GM23338 (cell line): ENCODE data around the gene ANKLE2. TPM values are rescaled to one million over a fixed set of nuclear protein-coding genes. Genes with fewer than 3 reads are reported as not detected.

Experiments used
- ATAC-seq: fragments of 200-7000 bp; cut with Tn5 transposase; 3 replicates; pipeline ENCODE4 v1.9.1; 2020
- DNase-seq: peaks from one replicate; pipeline ENCODE4 v3.0.0-alpha.2; 2015; ENCODE audit warnings: low spot score
- H2AFZ ChIP-seq: fragments of 200-600 bp; sonication (generic); 2 replicates; pipeline ENCODE4 v1.8.0; 2016; ENCODE audit warnings: antibody characterized with exemption, mild to moderate bottlenecking, moderate library complexity
- H3F3A ChIP-seq: fragments of 200-600 bp; sonication (generic); replicated peaks from 2 replicates; pipeline ENCODE4 v1.8.0; 2017; ENCODE audit warnings: antibody characterized with exemption, mixed run types, low read depth
- H3K27ac ChIP-seq: fragments of 200-600 bp; sonication (generic); 2 replicates; pipeline ENCODE4 v1.6.1; 2016; ENCODE audit warnings: low read depth
- H3K27me3 ChIP-seq: fragments of 200-600 bp; sonication (generic); 2 replicates; pipeline ENCODE4 v1.8.0; 2016; ENCODE audit warnings: mild to moderate bottlenecking, mixed run types, moderate library complexity; ENCODE audit not compliant: insufficient read depth
- H3K36me3 ChIP-seq: fragments of 200-600 bp; sonication (generic); 2 replicates; pipeline ENCODE4 v1.8.0; 2016; ENCODE audit warnings: mild to moderate bottlenecking; ENCODE audit not compliant: insufficient read depth
- H3K4me1 ChIP-seq: fragments of 200-600 bp; sonication (generic); 2 replicates; pipeline ENCODE4 v1.8.0; 2016; ENCODE audit warnings: mild to moderate bottlenecking, moderate library complexity; ENCODE audit not compliant: insufficient read depth
- H3K4me2 ChIP-seq: fragments of 200-600 bp; sonication (generic); 2 replicates; pipeline ENCODE4 v1.7.1; 2017; ENCODE audit warnings: mixed run types
- H3K4me3 ChIP-seq: fragments of 200-600 bp; sonication (generic); 2 replicates; pipeline ENCODE4 v1.6.1; 2016; ENCODE audit warnings: mixed run types
- H3K79me2 ChIP-seq: fragments of 200-600 bp; sonication (generic); replicated peaks from 2 replicates; pipeline ENCODE4 v1.8.0; 2017; ENCODE audit warnings: mild to moderate bottlenecking; ENCODE audit not compliant: insufficient read depth
- H3K9me2 ChIP-seq: fragments of 200-600 bp; sonication (generic); 2 replicates; pipeline ENCODE4 v1.8.0; 2017; ENCODE audit not compliant: insufficient read depth
- H4K20me1 ChIP-seq: fragments of 200-600 bp; sonication (generic); replicated peaks from 2 replicates; pipeline ENCODE4 v1.8.0; 2017; ENCODE audit warnings: mild to moderate bottlenecking; ENCODE audit not compliant: insufficient read depth
- H3K27ac Mint-ChIP-seq: 2 replicates; pipeline ENCODE4 v1.8.0; 2020; ENCODE audit warnings: inconsistent platforms, mild to moderate bottlenecking, moderate library complexity, mixed read lengths
- H3K27me3 Mint-ChIP-seq: 3 replicates; pipeline ENCODE4 v1.8.0; 2022; ENCODE audit warnings: low read depth, mild to moderate bottlenecking, moderate library complexity, mixed read lengths, inconsistent platforms; ENCODE audit not compliant: insufficient read depth, poor library complexity
- H3K36me3 Mint-ChIP-seq: 3 replicates; pipeline ENCODE4 v1.8.0; 2021; ENCODE audit warnings: low read depth, mild to moderate bottlenecking, inconsistent platforms, moderate library complexity, mixed read lengths
- H3K4me1 Mint-ChIP-seq: 3 replicates; pipeline ENCODE4 v1.8.0; 2020; ENCODE audit warnings: mild to moderate bottlenecking, inconsistent platforms, mixed read lengths
- H3K4me3 Mint-ChIP-seq: 3 replicates; pipeline ENCODE4 v1.8.0; 2021; ENCODE audit warnings: moderate library complexity, mild to moderate bottlenecking, inconsistent platforms, mixed read lengths
- H3K9me3 Mint-ChIP-seq: 3 replicates; pipeline ENCODE4 v1.8.0; 2020; ENCODE audit warnings: moderate library complexity, mild to moderate bottlenecking, inconsistent platforms, mixed read lengths
- CREB1 ChIP-seq: fragments of 250-450 bp; sonication (Bioruptor Pico); IDR thresholded peaks from 2 replicates; pipeline ENCODE4 v1.5.0; 2020; ENCODE audit warnings: low read depth, mild to moderate bottlenecking, moderate library complexity
- CTCF ChIP-seq, 2 experiments: fragments of 200-600 bp in 1 of 2; sonication (generic) in 1 of 2; conservative IDR thresholded peaks; 2 replicates each; pipeline versions ENCODE4 v1.5.1 to v1.6.1; 2016 to 2017; ENCODE audit warnings: antibody characterized with exemption in 2 of 2, low read depth in 2 of 2, mild to moderate bottlenecking in 2 of 2, moderate library complexity in 1 of 2
- EZH2 ChIP-seq: fragments of 200-600 bp; sonication (generic); IDR thresholded peaks from one replicate; pipeline ENCODE4 v1.8.0; 2017; ENCODE audit warnings: antibody characterized with exemption, mild to moderate bottlenecking, low read depth; ENCODE audit not compliant: unreplicated experiment
- EZH2phosphoT487 ChIP-seq: fragments of 200-600 bp; sonication (generic); IDR thresholded peaks from one replicate; pipeline ENCODE4 v1.8.1; 2018; ENCODE audit warnings: antibody characterized with exemption; ENCODE audit not compliant: unreplicated experiment
- POLR2AphosphoS5 ChIP-seq: IDR thresholded peaks from 2 replicates; pipeline ENCODE4 v1.6.1; 2016; ENCODE audit warnings: antibody characterized with exemption, low read depth
- REST ChIP-seq: IDR thresholded peaks from one replicate; pipeline ENCODE4 v1.6.1; 2018; ENCODE audit warnings: antibody characterized with exemption; ENCODE audit not compliant: unreplicated experiment
- ZNF114 ChIP-seq: fragments of 250-450 bp; sonication (Bioruptor Pico); IDR thresholded peaks from 2 replicates; pipeline ENCODE4 v1.5.0; 2020; ENCODE audit warnings: mild to moderate bottlenecking, moderate library complexity
- ZNF331 ChIP-seq: fragments of 250-450 bp; sonication (Bioruptor Pico); IDR thresholded peaks from 2 replicates; pipeline ENCODE4 v1.5.0; 2020; ENCODE audit warnings: low read depth, mild to moderate bottlenecking, moderate library complexity
- polyA plus RNA-seq: library from polyadenylated mRNA; unstranded; fragments of >200 nt; fragmentation: Nextera tagmentation; extraction: Ambion mirVana; gene quantifications from 2 replicates; pipeline ENCODE4 v1.2.1, GENCODE V29; 2016
- total RNA-seq: library from RNA; depleted of rRNA; stranded (reverse); fragments of >200 nt; shearing (Covaris generic); gene quantifications from 2 replicates; pipeline ENCODE4 v1.2.3, GENCODE V29; 2014
- TF ChIP-seq, protein P1 (sequence below): IDR thresholded peaks from 2 replicates; pipeline ENCODE4 v1.6.1; 2016; ENCODE audit warnings: antibody characterized with exemption

ANKLE2 gene
- total and polyA plus RNA-seq, 2 experiments from 2014 or later: 27.2 to 63.7 TPM

DNA sequence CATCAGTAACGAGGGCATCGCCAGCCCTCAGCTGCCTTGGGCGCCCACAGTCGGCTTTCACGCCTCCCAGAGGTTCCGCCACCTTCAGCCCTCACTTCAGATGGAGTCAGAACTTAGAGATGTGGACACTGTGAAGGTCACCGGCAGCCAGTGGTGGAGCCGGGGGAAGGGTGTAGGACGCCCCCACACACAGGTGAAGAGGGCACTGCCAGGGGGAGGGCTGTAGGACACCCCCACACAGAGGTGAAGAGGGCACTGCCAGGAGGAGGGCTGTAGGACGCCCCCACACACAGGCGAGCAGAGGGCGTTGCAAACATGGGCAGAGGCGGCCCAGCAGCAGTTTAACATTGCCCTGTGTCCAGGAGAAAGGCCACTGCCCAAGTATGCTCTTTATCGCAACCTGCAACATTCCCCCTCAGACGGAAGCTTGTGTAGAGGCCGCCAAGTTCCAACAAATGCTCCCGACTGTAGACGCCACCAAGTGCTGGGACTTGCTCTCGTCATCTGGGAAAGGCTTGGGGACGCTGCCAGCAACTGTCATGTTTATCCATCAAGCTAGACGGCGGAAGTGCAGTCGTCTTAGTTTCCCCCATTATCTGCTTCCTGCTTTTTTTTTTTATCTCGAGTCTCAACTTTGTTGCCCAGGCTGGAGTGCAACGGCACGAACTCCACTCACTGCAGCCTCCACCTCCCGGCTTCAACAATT is 4.9 kb upstream of the ANKLE2 start:
- no peak overlapping the region for H3K4me3 ChIP-seq
- no peaks in the 10 kb centered on the region for H3K36me3 ChIP-seq
- no peak overlapping the region for H3K27ac ChIP-seq
- peaks cover 7% of the 10 kb centered on the region; the same call in 2 of the 3 replicates for H3K4me1 Mint-ChIP-seq
- no peaks in the 10 kb centered on the region for H3K27me3 ChIP-seq
- no peak for DNase-seq
- H3K79me2 ChIP-seq: 0 out of 2 replicates have a peak, but pooled peaks cover 9% of the 10 kb centered on the region
- no peak for ATAC-seq
- H3F3A ChIP-seq: peaks cover 24% of the 10 kb centered on the region
- no peaks in the 10 kb centered on the region for H3K9me2 ChIP-seq
- H3K27ac Mint-ChIP-seq: no peak overlapping the region
- H2AFZ ChIP-seq: no peak overlapping the region
- H3K4me1 ChIP-seq: no peaks in the 10 kb centered on the region
- H3K4me2 ChIP-seq: no peak overlapping the region
- TF ChIP-seq REST (no peak), ZNF331 (no peak), EZH2phosphoT487 (no peak)
- no peak overlapping the region for H3K4me3 Mint-ChIP-seq
- peaks cover 15% of the 10 kb centered on the region for H3K27me3 Mint-ChIP-seq
- no peaks in the 10 kb centered on the region; the same call in 2 of the 3 replicates for H3K36me3 Mint-ChIP-seq
- H4K20me1 ChIP-seq: peaks cover 4% of the 10 kb centered on the region; the same call in 1 of the 2 replicates
- no peaks in the 10 kb centered on the region; the same call in 2 of the 3 replicates for H3K9me3 Mint-ChIP-seq

- H3F3A ChIP-seq: peaks cover 25% of the 10 kb centered on the region
- H4K20me1 ChIP-seq: peaks cover 11% of the 10 kb centered on the region
- no peaks in the 10 kb centered on the region for H3K36me3 ChIP-seq
- no peak overlapping the region for H3K4me2 ChIP-seq
- no peak for ATAC-seq
- no peak overlapping the region for H3K4me3 ChIP-seq
- no peak for DNase-seq
- H3K9me3 Mint-ChIP-seq: no peaks in the 10 kb centered on the region; the same call in 2 of the 3 replicates
- H3K27ac ChIP-seq: no peak overlapping the region
- H3K27me3 ChIP-seq: no peaks in the 10 kb centered on the region
- peaks cover 20% of the 10 kb centered on the region for H3K79me2 ChIP-seq
- no peak overlapping the region for H3K27ac Mint-ChIP-seq
- H3K36me3 Mint-ChIP-seq: peaks cover 4% of the 10 kb centered on the region
- H3K9me2 ChIP-seq: no peaks in the 10 kb centered on the region
- peaks cover 12% of the 10 kb centered on the region for H3K4me1 Mint-ChIP-seq
- peaks cover 17% of the 10 kb centered on the region for H3K27me3 Mint-ChIP-seq
- H2AFZ ChIP-seq: no peak overlapping the region
- H3K4me3 Mint-ChIP-seq: no peak overlapping the region
- peaks cover 4% of the 10 kb centered on the region; the same call in 1 of the 2 replicates for H3K4me1 ChIP-seq
- no peak for TF ChIP-seq POLR2AphosphoS5
- no peak for TF ChIP-seq ZNF331
- TF ChIP-seq ZNF114 (CRISPR knock-in tag): no peak
- no peak for TF ChIP-seq CTCF (conservative IDR thresholded peaks at IDR 0.05; ENCODE audit: low read depth in 2 of 2)
- no peak for TF ChIP-seq CREB1 (CRISPR knock-in tag)
- TF ChIP-seq EZH2phosphoT487: no peak
- TF ChIP-seq, protein P1, sequence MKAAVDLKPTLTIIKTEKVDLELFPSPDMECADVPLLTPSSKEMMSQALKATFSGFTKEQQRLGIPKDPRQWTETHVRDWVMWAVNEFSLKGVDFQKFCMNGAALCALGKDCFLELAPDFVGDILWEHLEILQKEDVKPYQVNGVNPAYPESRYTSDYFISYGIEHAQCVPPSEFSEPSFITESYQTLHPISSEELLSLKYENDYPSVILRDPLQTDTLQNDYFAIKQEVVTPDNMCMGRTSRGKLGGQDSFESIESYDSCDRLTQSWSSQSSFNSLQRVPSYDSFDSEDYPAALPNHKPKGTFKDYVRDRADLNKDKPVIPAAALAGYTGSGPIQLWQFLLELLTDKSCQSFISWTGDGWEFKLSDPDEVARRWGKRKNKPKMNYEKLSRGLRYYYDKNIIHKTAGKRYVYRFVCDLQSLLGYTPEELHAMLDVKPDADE: no peak
- no peak for TF ChIP-seq EZH2
Measured at GRCh38 chr12:132765361-132765760, 3.7 kb upstream of the ANKLE2 start.
